ENCODE data around the gene GMPR. TPM values are rescaled to one million over a fixed set of nuclear protein-coding genes. Genes with fewer than 3 reads are reported as not detected.

GMPR gene
- total RNA-seq, 2 experiments from 2014 or later, result 0.94 to 1.0 TPM

DNA sequence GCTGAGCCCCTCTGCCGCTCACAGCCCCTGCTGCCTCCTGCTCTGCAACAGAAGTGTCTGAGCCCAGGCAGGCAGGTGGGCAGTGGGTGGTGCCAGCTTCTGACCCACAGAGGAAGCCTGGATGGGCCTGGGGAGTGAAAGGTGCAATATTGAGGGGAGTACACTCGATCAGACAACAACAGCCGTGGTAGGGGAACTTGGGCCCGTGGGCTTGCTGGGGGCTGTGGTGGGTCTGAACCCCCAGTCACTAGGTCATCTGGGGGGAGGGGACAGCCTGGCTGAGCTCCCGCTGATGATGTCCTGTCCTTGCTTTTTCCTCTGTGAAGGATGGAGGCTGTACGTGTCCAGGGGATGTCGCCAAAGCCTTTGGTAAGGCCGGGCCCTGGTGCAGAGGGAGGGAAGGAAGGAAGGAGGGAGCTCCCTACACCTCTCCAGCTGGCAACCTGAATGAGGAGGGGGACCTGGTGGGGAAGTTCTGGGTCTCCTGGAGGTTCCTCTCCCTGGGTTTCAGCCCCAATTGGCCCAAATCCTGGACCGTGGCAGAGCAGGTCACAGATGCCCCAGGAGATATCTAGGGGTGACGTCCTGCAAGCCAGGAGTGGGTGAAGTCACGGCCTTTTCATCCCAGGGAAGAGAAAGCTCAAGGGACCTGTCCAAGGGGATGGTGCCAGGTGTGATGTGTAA, 47.2 kb downstream of the GMPR start:
- no peaks in the 10 kb centered on the region for H3K4me1 Mint-ChIP-seq (ENCODE audit: low read depth)
- H3K27ac Mint-ChIP-seq, result no peak overlapping the region
- CTCF ChIA-PET, result interaction anchor here (0.5 to 3.2 kb wide), 10 partner anchors 11 to 680 kb away, joined by 3 to 8 read pairs (median 4); no protein-coding TSS in a partner anchor
- no peak overlapping the region for H3K4me3 Mint-ChIP-seq
- intact Hi-C loops (cut with micrococcal nuclease), result loop anchor here (1.0 kb wide), 2 partner anchors 46 to 680 kb away; no protein-coding TSS in a partner anchor
- no peaks in the 10 kb centered on the region for H3K36me3 Mint-ChIP-seq (ENCODE audit: low read depth)
- H3K9me3 Mint-ChIP-seq, result no peaks in the 10 kb centered on the region
- no peak for DNase-seq
- no peaks in the 10 kb centered on the region for H3K27me3 Mint-ChIP-seq (ENCODE audit: low read depth)

DNA sequence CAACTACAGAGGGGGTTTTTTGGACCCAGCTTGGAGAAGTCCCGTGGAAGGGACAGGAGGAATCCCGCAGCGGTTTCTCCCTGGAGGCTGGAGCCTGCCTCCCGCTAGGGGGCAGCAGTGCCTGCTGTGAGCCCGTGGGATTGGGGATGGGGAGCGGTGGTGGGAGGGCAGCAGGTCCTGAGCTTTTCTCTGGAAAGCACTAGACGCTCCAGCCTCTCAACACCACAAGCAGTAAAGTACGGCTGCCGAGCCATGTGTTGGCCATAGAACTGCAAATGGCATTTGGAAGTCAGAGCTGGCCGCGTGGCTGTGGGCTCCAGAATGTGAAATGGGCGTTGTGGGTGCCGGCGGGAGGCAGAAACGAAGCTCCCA, 47.8 kb downstream of the GMPR start:
- Mint-ChIP-seq H3K36me3 (ENCODE audit: low read depth) (no peaks in the 10 kb centered on the region), H3K4me3 (no peak overlapping the region), H3K27ac (no peak overlapping the region), H3K27me3 (ENCODE audit: low read depth) (no peaks in the 10 kb centered on the region), H3K4me1 (ENCODE audit: low read depth) (no peaks in the 10 kb centered on the region), H3K9me3 (no peaks in the 10 kb centered on the region)
- intact Hi-C loops (cut with micrococcal nuclease), result loop anchor here (1.0 kb wide), 1 partner anchor 45 kb away; no protein-coding TSS in a partner anchor
- peak; percentile 28 for DNase-seq
- CTCF ChIA-PET, result interaction anchor here (0.5 to 3.2 kb wide), 11 partner anchors 8 to 800 kb away, joined by 3 to 8 read pairs (median 3); no protein-coding TSS in a partner anchor

DNA sequence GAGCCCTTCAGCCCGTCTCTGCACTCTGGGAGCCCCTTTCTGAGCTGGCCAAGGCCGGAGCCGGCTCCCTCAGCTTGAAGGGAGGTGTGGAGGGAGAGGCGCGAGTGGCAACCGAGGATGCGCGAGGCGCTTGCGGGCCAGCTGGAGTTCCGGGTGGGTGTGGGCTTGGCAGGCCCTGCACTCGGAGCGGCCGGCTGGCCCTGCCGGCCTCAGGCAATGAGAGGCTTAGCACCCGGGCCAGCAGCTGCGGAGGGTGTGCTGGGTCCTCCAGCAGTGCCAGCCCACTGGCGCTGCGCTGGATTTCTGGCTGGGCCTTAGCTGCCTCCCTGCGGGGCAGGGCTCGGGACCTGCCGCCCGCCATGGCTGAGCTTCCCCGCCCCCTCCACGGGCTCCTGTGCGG, 49.8 kb downstream of the GMPR start:
- CTCF ChIA-PET, result no interaction called here
- Mint-ChIP-seq H3K27me3 (ENCODE audit: low read depth) (no peaks in the 10 kb centered on the region), H3K9me3 (no peaks in the 10 kb centered on the region), H3K4me3 (no peak overlapping the region), H3K4me1 (ENCODE audit: low read depth) (no peaks in the 10 kb centered on the region), H3K27ac (no peak overlapping the region), H3K36me3 (ENCODE audit: low read depth) (no peaks in the 10 kb centered on the region)
- intact Hi-C loops (cut with micrococcal nuclease), result no loop called here
- DNase-seq, result no peak

DNA sequence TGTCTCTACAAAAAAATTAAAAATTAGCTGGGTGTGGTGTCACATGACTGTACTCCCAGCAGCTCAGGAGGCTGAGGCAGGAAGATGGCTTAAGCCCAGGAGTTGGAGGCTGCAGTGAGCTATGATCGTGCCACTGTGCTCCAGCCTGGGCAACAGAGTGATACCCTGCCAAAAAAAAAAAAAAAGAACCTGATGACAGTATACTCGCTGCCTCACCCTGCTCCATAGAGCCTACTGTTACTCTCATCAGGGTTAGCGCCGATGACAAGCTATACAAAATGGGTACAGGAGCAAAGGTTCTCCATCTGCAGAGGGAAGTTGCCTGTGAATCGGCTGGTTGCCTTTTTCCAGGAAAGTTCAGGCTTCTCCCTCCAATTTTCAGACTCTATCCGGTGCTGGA, 53.4 kb downstream of the GMPR start:
- Mint-ChIP-seq H3K27me3 (ENCODE audit: low read depth) (no peaks in the 10 kb centered on the region), H3K9me3 (no peaks in the 10 kb centered on the region), H3K4me3 (no peak overlapping the region), H3K36me3 (ENCODE audit: low read depth) (no peaks in the 10 kb centered on the region), H3K4me1 (ENCODE audit: low read depth) (no peaks in the 10 kb centered on the region), H3K27ac (no peak overlapping the region)
- no peak for DNase-seq
- intact Hi-C loops (cut with micrococcal nuclease), result loop anchor here (10.0 kb wide), 1 partner anchor 793 kb away; no protein-coding TSS in a partner anchor
- CTCF ChIA-PET, result interaction anchor here (1.6 kb wide), 1 partner anchor 40 kb away, joined by 3 read pairs; no protein-coding TSS in a partner anchor

DNA sequence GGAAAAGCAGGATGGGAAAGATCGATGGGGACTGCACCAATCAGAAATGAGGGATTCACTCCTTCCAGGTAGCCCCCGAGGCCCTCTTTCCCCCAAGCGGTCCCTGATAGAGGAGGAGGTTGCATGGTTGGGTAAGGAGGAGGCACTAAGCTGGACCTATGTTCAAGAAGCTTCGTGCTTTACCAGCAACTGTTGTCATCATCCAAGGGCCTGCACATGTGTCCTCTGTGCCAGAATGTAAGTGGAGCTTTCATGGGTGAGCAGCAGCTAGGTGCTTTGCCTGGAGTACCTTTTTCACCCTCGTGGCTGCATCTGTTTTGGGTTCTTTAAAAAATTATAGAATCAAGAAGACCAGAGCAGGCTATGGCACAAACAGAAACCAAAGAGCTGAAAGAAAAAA, 54.0 kb downstream of the GMPR start:
- no peak for DNase-seq
- Mint-ChIP-seq H3K27ac (no peak overlapping the region), H3K9me3 (no peaks in the 10 kb centered on the region), H3K36me3 (ENCODE audit: low read depth) (no peaks in the 10 kb centered on the region), H3K27me3 (ENCODE audit: low read depth) (no peaks in the 10 kb centered on the region), H3K4me1 (ENCODE audit: low read depth) (no peaks in the 10 kb centered on the region), H3K4me3 (no peak overlapping the region)
- intact Hi-C loops (cut with micrococcal nuclease), result loop anchor here (10.0 kb wide), 1 partner anchor 792 kb away; no protein-coding TSS in a partner anchor
- CTCF ChIA-PET, result interaction anchor here (0.7 to 1.6 kb wide), 2 partner anchors 40 to 627 kb away, joined by 3 read pairs; no protein-coding TSS in a partner anchor

DNA sequence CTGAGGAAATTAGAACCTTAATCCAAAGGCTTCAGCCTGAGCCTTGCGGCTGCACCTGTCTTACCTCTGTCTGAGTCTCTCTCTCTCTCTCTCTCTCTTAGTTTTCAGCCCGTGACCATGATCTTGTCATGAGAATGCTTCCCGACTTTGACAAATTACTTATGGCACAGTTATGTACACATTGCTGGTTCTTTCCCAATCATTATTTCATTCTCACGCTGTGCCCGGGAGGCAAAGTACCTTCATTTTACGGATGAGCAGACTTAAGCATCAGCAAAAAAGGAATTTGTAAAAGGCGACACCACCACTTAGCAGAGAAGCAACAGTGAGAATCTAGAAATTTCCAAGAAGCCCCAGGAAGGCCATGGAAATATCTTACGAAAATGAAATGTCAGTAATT, 54.6 kb downstream of the GMPR start:
- Mint-ChIP-seq H3K4me1 (ENCODE audit: low read depth) (no peaks in the 10 kb centered on the region), H3K27ac (no peak overlapping the region)
- CTCF ChIA-PET, result interaction anchor here (0.6 kb wide), 1 partner anchor 537 kb away, joined by 3 read pairs; no protein-coding TSS in a partner anchor

DNA sequence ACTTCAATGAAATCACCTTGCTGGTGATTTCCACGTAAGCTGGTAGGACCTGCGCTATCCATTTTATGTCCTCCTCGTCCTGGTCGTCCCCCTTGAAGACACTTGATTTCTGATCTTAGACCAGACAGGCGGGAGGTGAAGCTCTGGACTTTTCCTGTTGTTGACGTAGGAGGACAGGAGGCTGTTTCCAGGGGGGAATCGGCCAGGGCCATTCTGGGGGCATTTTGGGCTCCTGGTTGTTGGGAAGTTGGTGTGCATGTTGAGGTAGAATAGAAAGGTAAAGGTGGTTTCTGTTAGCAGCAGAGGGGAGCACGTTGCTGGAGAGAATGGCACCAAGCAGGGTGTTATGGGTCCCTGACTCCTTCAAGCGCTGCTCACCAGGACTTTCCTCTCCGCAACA, 56.0 kb downstream of the GMPR start:
- H3K36me3 Mint-ChIP-seq (ENCODE audit: low read depth), result no peaks in the 10 kb centered on the region
- no peaks in the 10 kb centered on the region for H3K4me1 Mint-ChIP-seq (ENCODE audit: low read depth)
- H3K9me3 Mint-ChIP-seq, result no peaks in the 10 kb centered on the region
- no peaks in the 10 kb centered on the region for H3K27me3 Mint-ChIP-seq (ENCODE audit: low read depth)
- intact Hi-C loops (cut with micrococcal nuclease), result loop anchor here (10.0 kb wide), 1 partner anchor 790 kb away; no protein-coding TSS in a partner anchor
- CTCF ChIA-PET, result no interaction called here
- H3K4me3 Mint-ChIP-seq, result no peak overlapping the region
- no peak overlapping the region for H3K27ac Mint-ChIP-seq
- no peak for DNase-seq

More for the DNA sequence above, 54.6 kb downstream of the GMPR start:
- Mint-ChIP-seq H3K4me3 (no peak overlapping the region), H3K36me3 (ENCODE audit: low read depth) (no peaks in the 10 kb centered on the region), H3K9me3 (no peaks in the 10 kb centered on the region), H3K27me3 (ENCODE audit: low read depth) (no peaks in the 10 kb centered on the region)
- intact Hi-C loops (cut with micrococcal nuclease), result loop anchor here (10.0 kb wide), 1 partner anchor 792 kb away; no protein-coding TSS in a partner anchor
- no peak for DNase-seq

DNA sequence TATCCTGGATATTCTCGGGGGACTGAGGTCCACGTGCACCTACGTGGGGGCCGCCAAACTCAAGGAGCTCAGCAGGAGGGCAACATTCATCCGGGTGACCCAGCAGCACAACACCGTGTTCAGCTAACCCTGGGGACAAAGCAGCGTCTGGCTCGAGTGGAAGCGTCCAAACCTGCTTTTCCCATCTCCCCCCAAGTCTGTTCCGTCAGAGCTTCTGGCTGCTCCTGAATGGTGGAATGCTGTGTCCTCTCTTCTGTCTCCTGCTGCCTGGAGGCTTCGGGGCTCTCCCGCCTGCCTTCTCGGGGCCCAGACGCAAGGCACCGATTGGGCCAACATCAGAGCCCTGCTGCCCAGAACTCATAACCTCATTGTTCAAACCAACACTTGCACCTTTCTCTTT, 56.7 kb downstream of the GMPR start:
- Mint-ChIP-seq H3K27ac (no peak overlapping the region), H3K36me3 (ENCODE audit: low read depth) (no peaks in the 10 kb centered on the region), H3K27me3 (ENCODE audit: low read depth) (no peaks in the 10 kb centered on the region), H3K9me3 (no peaks in the 10 kb centered on the region), H3K4me1 (ENCODE audit: low read depth) (no peaks in the 10 kb centered on the region), H3K4me3 (no peak overlapping the region)
- intact Hi-C loops (cut with micrococcal nuclease), result loop anchor here (10.0 kb wide), 1 partner anchor 790 kb away; no protein-coding TSS in a partner anchor
- DNase-seq, result no peak
- CTCF ChIA-PET, result no interaction called here

DNA sequence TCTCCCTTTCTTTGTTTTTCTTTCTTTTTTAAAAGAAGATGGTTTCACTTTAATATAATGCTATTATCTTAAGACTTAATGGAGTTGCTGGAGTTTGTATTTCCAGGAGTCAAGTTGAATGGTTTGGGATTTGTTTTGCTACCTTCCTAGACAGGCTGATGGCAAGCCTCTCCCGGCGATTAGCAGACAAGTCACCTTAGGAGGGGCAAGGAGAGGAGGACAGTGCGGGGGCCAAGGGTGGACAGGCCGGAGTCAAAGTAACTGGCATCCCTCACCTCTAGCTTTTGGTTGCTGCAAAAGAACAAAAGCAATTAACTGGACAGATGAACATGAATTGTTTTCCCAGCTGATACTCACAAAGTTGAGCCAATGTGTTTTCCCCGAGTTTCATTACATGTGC, 57.1 kb downstream of the GMPR start:
- H3K27me3 Mint-ChIP-seq (ENCODE audit: low read depth), result no peaks in the 10 kb centered on the region
- no peak overlapping the region for H3K4me3 Mint-ChIP-seq
- no peaks in the 10 kb centered on the region for H3K4me1 Mint-ChIP-seq (ENCODE audit: low read depth)
- H3K36me3 Mint-ChIP-seq (ENCODE audit: low read depth), result no peaks in the 10 kb centered on the region
- CTCF ChIA-PET, result no interaction called here
- no peak overlapping the region for H3K27ac Mint-ChIP-seq
- intact Hi-C loops (cut with micrococcal nuclease), result loop anchor here (10.0 kb wide), 1 partner anchor 789 kb away; no protein-coding TSS in a partner anchor
- DNase-seq, result no peak
- H3K9me3 Mint-ChIP-seq, result no peaks in the 10 kb centered on the region

DNA sequence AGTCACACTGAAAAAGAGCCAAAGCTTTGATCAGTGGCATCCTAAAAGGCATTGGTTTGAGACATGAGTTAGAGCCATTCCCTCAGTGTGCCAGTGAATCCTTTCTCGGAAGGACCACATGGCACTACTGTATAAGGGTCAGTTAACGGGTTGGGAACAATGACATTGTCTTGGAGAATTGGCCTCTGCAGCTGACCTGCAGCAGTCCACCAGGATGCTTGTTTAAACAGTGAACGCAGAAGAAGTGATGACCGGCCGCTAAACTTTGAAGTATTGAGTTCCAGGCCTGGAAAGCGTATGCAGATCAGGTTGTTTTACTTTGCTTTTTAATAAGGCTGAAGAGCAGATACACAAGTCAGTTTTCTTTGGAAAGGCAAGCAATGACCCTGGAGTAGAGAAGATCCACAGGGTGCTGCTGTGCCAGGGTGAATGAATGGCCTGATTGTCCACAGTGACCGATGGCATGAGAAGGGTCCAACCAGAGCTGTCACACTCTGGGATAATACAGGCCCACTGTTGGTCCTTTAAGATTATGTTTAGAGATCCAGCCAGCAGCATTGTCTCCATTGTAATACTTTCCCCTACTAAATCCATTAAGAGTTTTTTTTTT, 57.8 kb downstream of the GMPR start:
- H3K4me1 Mint-ChIP-seq (ENCODE audit: low read depth), result no peaks in the 10 kb centered on the region
- no peaks in the 10 kb centered on the region for H3K27me3 Mint-ChIP-seq (ENCODE audit: low read depth)
- no peaks in the 10 kb centered on the region for H3K9me3 Mint-ChIP-seq
- intact Hi-C loops (cut with micrococcal nuclease), result loop anchor here (10.0 kb wide), 1 partner anchor 789 kb away; no protein-coding TSS in a partner anchor
- no peak overlapping the region for H3K4me3 Mint-ChIP-seq
- CTCF ChIA-PET, result no interaction called here
- DNase-seq, result no peak
- no peaks in the 10 kb centered on the region for H3K36me3 Mint-ChIP-seq (ENCODE audit: low read depth)
- no peak overlapping the region for H3K27ac Mint-ChIP-seq

DNA sequence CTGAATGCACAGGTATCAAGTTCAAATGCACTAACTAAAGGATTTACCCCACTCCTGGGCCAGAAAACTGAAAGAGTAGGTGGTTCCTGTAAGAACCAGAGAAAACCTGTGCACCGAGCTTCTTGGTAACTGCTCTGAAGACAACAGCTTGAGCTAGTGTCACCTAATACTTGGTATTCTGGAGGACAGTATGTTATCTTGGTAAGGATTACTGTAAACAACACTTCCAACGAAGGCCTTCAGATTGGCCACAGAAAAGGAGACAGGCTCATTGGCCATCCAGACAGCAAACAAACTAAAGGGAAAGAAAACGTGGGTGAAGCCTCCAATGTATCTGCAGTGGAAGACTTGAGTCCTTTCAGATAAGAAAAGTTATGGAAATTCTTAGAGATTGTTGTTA, 61.5 kb downstream of the GMPR start:
- H3K4me1 Mint-ChIP-seq (ENCODE audit: low read depth), result no peaks in the 10 kb centered on the region
- intact Hi-C loops (cut with micrococcal nuclease), result loop anchor here (10.0 kb wide), 1 partner anchor 785 kb away; no protein-coding TSS in a partner anchor
- no peaks in the 10 kb centered on the region for H3K9me3 Mint-ChIP-seq
- H3K36me3 Mint-ChIP-seq (ENCODE audit: low read depth), result no peaks in the 10 kb centered on the region
- no peak for DNase-seq
- H3K27ac Mint-ChIP-seq, result no peak overlapping the region
- no peak overlapping the region for H3K4me3 Mint-ChIP-seq
- CTCF ChIA-PET, result interaction anchor here (1.1 to 1.7 kb wide), 2 partner anchors 13 to 32 kb away, joined by 3 to 6 read pairs; no protein-coding TSS in a partner anchor
- no peaks in the 10 kb centered on the region for H3K27me3 Mint-ChIP-seq (ENCODE audit: low read depth)

DNA sequence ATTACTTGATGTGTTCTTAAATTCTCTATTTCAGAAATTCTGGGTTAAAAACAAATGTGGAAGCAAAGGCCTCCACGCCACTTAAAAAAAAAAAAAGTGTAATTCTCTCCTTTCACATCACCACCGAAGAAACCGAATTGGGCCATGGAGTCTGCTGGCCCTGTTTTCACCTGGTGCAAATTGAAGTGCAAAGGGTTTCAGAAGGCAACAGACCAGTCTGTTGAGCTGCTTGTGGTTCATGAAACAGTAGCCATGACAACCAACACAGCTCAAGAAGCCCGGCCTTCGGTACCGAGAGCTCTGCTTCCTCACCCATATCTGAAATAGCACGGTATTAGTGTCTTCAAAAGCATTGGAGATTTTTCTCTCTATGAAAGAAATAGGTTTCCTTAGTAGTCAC, 63.1 kb downstream of the GMPR start:
- no peaks in the 10 kb centered on the region for H3K9me3 Mint-ChIP-seq
- H3K27ac Mint-ChIP-seq, result no peak overlapping the region
- intact Hi-C loops (cut with micrococcal nuclease), result no loop called here
- H3K4me1 Mint-ChIP-seq (ENCODE audit: low read depth), result no peaks in the 10 kb centered on the region
- no peaks in the 10 kb centered on the region for H3K36me3 Mint-ChIP-seq (ENCODE audit: low read depth)
- H3K4me3 Mint-ChIP-seq, result no peak overlapping the region
- H3K27me3 Mint-ChIP-seq (ENCODE audit: low read depth), result no peaks in the 10 kb centered on the region
- CTCF ChIA-PET, result no interaction called here
- DNase-seq, result no peak
